Neural cell (in vitro differentiated cells): Measurements from ENCODE around the gene RGS3.

Experiments used
- EP300 ChIP-seq: fragments of 450-650 bp; conservative IDR thresholded peaks from 2 replicates; pipeline ENCODE4 v1.6.1; 2014; ENCODE audit warnings: antibody characterized with exemption, mild to moderate bottlenecking, moderate library complexity; ENCODE audit not compliant: poor library complexity, severe bottlenecking
- EZH2 ChIP-seq: fragments of 200-600, 300-800 bp; shearing (Covaris generic), sonication (generic); IDR thresholded peaks from 2 replicates; pipeline ENCODE4 v1.6.1; 2014; ENCODE audit warnings: antibody characterized with exemption, low read length, borderline replicate concordance, mild to moderate bottlenecking; ENCODE audit not compliant: insufficient read depth, poor library complexity, severe bottlenecking
- POLR2AphosphoS5 ChIP-seq: IDR thresholded peaks from 2 replicates; pipeline ENCODE4 v1.6.1; 2012
- RAD21 ChIP-seq: fragments of 450-650 bp; conservative IDR thresholded peaks from 2 replicates; pipeline ENCODE4 v1.6.1; 2014; ENCODE audit warnings: antibody characterized with exemption, mild to moderate bottlenecking, moderate library complexity
- TF ChIP-seq, protein P1 (sequence below): fragments of 450-650 bp; IDR thresholded peaks from 2 replicates; pipeline ENCODE4 v1.5.1; 2014; ENCODE audit warnings: antibody characterized with exemption, mild to moderate bottlenecking, moderate library complexity; ENCODE audit not compliant: poor library complexity, severe bottlenecking
- TF ChIP-seq, protein P2 (sequence below): IDR thresholded peaks from 2 replicates; pipeline ENCODE4 v1.6.1; 2012; ENCODE audit warnings: borderline replicate concordance

DNA sequence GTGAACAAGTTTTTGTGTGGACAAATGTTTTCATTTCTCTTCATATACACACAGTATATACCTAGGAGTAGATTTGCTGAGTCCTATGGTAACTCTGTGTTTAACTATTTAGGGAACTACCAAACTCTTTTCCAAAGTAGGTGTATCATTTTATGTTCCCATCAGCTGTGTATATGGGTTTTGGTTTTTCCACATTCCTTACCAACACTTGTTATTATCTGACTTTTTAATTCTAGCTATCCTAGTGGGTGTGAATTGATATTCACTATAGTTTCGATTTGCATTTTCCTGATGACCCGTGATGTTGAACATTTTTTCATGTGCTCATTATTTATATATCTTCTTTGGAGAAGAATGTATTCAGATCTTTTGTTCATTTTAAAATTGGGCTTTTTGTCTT lies 3.7 kb downstream of the RGS3 start:
- TF ChIP-seq POLR2AphosphoS5, result no peak
- no peak for TF ChIP-seq EZH2
- TF ChIP-seq, protein P1, sequence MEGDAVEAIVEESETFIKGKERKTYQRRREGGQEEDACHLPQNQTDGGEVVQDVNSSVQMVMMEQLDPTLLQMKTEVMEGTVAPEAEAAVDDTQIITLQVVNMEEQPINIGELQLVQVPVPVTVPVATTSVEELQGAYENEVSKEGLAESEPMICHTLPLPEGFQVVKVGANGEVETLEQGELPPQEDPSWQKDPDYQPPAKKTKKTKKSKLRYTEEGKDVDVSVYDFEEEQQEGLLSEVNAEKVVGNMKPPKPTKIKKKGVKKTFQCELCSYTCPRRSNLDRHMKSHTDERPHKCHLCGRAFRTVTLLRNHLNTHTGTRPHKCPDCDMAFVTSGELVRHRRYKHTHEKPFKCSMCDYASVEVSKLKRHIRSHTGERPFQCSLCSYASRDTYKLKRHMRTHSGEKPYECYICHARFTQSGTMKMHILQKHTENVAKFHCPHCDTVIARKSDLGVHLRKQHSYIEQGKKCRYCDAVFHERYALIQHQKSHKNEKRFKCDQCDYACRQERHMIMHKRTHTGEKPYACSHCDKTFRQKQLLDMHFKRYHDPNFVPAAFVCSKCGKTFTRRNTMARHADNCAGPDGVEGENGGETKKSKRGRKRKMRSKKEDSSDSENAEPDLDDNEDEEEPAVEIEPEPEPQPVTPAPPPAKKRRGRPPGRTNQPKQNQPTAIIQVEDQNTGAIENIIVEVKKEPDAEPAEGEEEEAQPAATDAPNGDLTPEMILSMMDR, result no peak
- no peak for TF ChIP-seq EP300
- no peak for TF ChIP-seq RAD21
- TF ChIP-seq, protein P2, sequence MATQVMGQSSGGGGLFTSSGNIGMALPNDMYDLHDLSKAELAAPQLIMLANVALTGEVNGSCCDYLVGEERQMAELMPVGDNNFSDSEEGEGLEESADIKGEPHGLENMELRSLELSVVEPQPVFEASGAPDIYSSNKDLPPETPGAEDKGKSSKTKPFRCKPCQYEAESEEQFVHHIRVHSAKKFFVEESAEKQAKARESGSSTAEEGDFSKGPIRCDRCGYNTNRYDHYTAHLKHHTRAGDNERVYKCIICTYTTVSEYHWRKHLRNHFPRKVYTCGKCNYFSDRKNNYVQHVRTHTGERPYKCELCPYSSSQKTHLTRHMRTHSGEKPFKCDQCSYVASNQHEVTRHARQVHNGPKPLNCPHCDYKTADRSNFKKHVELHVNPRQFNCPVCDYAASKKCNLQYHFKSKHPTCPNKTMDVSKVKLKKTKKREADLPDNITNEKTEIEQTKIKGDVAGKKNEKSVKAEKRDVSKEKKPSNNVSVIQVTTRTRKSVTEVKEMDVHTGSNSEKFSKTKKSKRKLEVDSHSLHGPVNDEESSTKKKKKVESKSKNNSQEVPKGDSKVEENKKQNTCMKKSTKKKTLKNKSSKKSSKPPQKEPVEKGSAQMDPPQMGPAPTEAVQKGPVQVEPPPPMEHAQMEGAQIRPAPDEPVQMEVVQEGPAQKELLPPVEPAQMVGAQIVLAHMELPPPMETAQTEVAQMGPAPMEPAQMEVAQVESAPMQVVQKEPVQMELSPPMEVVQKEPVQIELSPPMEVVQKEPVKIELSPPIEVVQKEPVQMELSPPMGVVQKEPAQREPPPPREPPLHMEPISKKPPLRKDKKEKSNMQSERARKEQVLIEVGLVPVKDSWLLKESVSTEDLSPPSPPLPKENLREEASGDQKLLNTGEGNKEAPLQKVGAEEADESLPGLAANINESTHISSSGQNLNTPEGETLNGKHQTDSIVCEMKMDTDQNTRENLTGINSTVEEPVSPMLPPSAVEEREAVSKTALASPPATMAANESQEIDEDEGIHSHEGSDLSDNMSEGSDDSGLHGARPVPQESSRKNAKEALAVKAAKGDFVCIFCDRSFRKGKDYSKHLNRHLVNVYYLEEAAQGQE, result no peak
